HG03025 (cell line): ENCODE measurements around the gene IL4R.

ENCODE experiments used
- ATAC-seq: cut with Tn5 transposase; IDR thresholded peaks from one replicate; pipeline ENCODE4 v1.9.1; 2021; ENCODE audit warnings: mild to moderate bottlenecking, moderate library complexity; ENCODE audit not compliant: unreplicated experiment, low FRiP score

IL4R gene

DNA sequence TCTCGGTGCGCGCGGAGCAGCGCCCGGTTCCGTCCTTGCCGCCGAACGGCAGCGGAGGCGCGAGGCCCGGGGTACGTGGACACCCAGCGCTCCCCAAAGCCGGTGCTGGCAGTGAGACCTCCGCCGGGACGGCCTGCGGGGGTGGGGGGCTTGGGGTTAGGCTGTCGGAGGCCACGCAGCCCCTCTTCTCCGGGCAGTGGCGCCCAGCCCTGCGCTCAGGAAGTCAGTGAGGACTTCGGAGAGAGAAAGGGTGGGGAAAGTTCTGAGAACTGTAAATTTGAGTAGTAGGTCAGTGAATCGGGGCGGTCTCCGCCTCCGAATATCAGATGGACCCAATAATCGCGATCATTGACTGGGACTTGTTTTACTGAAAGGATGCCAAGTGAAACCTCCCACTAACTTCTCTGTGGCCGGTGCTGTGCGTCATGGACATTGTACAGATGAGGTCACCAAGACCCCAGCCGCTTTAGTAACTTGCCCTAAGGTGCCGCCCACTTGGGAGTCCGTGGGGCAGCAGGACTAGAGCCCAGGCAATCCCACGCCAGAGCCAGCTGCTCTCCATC is 468 bp downstream of the IL4R start:
- ATAC-seq = no peak

GRCh38 chr16:27314986-27315332 is 1.2 kb downstream of the IL4R start:
- ATAC-seq = no peak

- no peak for ATAC-seq
Observed at GRCh38 chr16:27315333-27316037, 1.7 kb downstream of the IL4R start.

DNA sequence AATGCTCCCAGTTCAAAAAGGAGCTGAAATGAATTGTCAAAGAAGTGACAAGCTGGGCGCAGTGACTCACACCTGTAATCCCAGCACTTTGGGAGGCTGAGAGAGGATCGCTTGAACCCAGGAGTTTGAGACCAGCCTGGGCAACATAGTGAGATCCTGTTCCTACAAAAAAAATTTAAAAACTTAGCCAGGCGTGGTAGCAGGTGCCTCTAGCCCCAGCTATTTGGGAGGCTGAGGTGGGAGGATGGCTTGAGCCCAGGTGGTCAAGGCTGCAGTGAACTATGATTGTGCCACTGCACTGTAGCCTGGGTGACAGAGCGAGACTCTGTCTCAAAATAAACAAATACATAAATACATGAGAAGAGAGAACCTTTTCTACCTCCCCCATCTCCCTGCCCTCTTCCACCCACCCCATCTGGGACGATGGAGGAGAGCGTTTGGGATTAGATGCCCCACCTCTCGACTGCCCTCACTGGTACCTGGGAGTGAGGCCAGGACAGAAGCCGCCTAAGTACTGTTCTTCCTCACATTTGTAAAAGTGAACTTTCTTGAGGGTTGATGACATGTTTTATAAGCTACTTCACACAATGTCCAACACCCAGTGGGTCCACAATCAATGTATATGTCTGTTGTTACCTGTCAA is 2.4 kb downstream of the IL4R start:
- no peak for ATAC-seq

DNA sequence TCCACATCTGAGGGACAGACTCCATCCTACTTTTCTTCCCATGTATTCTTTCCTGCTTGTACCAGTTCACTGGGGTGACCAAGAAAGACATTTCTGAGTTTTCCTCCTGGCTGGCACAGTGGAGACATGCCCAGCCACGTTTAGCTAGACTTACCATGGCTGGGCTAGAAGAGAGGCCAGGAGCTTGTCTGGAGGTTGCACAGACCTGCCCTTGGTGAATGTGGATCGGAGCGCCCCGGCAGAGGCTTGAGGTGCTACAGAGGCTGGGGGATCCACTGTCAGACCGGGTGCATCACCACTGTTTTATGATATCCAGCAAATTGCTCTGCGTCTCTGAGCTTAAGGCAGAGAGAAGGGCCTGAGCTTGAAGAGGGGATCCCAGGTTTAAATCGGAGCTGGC is 3.5 kb downstream of the IL4R start:
- no peak for ATAC-seq

- ATAC-seq = no peak
Observed at GRCh38 chr16:27317738-27318391, 4.1 kb downstream of the IL4R start.

DNA sequence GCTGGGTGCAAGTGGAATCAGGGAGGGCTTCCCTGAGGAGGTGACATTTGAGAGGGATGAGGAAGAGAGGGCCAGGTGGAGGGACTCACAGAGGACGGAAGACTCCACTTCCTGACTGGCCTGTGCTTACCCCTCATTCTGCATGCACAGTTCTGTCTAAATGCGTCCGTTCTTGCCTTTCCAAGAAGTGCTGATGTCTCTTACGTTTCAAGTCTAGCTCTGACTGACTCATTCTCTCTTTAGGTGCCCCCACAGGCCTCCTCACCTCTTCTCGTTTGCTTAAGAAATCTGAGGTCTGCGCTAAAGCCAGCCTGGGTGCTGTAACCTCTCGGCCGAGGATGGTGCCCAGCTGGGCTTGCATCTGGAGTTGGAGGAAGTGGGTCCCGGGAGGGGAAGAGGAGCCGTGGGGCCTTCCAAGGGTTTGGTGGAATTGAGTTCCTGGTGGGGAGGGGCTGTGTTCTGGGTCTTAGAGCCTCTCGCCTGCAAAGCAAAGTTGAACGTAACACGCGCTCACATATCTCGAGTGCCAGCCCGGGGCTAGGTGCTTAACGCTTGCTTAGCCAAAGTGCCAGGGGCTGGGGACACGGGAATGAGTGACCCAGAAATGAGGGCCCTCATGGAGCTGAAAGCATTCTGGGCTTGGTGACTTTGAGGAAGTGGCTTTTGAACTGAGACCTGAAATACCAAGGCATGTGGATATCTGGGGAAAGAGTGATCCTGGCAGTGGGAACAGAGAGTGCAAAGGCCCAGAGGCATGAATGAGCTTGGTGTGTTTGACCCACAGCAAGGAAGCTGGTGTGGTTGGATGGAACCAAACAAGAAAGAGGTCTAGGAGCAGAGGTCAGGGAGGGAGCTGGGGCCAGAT is 4.8 kb downstream of the IL4R start:
- no peak for ATAC-seq

GRCh38 chr16:27319257-27319965 is 5.6 kb downstream of the IL4R start:
- no peak for ATAC-seq

DNA sequence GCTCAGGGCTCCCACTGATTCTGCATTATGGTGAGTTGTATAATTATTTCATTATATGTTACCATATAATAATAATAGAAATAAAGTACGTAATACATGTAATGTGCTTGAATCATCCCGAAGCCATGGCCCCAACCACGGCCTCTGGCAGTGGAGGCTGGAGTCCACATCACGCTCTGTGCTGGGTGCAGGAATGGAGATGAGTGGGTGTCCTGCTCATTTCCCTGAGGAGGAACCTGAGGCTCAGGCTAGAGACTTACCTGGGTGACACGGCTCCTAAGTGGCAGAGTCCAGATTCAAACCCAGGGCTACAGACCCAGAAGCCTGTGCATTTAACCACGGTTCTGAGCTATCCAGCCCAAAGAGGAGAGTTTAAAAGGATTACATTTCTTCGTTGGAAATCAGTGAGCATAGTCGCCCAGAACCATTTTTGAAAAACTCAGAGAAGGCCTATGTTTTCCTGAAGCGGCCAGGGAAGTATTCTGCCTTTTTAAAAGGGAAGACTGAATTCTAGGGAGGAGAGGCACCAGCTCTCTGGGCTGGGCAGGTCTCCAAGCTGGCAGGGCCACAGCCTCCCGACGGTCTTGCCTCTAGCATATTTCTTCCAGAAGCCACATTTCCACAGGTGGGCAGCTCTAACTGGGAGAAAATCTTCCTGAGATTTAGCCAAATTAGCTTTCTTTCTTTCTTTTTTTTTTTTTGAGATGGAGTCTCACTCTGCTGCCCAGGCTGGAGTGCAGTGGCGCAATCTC is 6.7 kb downstream of the IL4R start:
- ATAC-seq = no peak

DNA sequence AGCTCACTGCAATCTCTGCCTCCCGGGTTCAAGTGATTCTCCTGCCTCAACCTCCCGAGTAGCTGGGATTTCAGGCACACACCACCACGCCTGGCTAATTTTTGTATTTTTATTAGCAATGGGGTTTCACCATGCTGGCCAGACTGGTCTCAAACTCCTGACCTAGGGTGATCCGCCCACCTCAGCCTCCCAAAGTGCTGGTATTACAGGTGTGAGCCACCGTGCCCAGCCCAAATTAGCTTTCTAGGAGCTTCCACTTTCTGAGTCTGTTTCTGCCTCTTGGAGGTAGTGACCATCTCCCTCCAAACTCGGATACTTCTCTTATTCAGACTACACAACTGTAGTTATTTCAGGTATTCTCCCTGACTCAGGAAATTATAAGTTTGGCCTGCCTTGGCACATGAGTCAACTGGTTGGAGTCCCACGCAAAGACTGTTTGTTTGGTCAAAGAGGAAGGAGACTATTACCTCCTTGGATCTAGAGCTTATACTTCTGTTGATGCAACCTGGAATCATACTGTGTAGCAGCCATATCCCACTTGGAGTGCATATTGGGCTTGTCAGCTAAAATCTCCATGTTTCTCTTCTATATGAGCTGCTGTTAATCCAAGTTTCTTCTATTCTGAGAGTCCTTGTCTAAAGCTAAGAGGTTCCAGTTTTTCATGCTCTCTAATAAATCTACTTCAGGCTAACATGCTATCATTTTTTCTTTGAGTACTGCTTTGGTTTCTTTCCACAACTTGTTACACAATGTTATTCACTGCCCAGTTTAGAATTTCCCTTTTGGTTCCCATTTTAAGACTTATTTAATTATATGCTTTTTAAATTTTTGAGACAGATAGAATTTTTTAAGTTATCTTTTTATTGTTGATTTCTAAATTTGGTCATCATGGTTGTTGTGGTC is 7.5 kb downstream of the IL4R start:
- ATAC-seq = no peak

DNA sequence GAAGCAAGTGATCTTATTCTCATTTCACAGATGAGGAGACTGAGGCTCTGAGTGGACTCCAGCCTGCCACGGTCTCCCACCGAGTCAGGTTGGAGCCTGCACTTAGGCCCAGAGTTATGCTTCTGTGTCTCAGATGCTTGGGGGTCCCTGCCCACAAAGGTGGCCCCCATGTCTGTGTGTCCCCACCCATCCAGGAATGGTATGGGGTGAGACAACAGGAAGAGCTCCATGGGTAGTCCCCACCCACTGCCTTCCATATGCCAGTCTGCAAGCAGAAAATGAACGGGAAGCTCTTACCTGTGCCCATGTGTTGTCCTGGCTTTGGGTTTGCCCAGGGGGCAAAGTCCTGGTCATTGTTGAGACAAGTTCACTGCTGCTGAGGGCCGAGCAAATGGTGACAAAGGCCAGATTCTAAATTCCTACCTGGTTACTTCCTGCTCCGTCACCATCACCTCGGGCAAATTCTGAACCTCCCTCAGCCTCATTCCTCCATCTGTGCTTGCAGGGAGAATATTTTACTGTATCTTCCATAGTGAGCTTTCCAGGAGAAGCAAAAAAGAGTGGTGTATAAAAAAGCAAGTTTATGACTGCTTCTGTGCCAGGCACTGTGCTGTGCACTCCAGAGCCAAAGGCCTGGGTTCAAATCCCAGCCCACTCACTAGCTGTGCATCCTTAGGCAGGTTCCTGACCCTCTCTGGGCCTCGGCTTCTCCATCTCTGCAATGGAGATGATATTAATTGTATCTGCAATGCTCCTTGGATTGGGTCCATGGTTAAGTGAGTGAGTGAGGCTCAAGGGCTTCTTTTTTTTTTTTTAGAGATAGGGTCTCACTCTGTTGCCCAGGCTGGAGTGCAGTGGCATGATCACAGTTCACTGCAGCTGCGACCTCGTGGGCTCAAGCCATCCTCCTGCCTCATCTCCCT is 9.3 kb downstream of the IL4R start:
- ATAC-seq = no peak

GRCh38 chr16:27323781-27324561 is 10.2 kb downstream of the IL4R start:
- no peak for ATAC-seq

DNA sequence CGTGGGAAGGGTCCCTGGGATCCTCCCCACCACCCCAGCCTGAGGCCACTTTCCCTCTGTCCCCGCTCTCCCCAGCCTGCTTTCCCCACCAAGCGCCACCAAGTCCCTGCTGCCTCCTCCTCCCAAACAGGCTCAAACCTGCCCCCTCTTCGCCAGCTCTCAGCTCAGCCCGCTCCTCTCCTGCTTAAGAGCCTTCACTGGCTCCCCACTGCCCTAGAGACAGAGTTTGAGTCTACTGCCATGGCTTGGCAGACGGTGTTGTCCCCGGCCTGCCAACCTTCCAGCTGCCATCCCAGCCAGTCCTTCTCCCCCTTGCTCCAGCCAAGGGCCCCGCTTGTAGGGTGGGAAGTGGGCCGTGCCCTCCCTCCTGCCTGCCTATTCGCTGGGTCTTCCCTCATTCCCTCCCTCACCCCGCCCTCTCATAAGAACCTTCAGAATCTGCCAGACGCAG is 11.1 kb downstream of the IL4R start:
- no peak for ATAC-seq

GRCh38 chr16:27325736-27326135 is 12.0 kb downstream of the IL4R start:
- no peak for ATAC-seq

DNA sequence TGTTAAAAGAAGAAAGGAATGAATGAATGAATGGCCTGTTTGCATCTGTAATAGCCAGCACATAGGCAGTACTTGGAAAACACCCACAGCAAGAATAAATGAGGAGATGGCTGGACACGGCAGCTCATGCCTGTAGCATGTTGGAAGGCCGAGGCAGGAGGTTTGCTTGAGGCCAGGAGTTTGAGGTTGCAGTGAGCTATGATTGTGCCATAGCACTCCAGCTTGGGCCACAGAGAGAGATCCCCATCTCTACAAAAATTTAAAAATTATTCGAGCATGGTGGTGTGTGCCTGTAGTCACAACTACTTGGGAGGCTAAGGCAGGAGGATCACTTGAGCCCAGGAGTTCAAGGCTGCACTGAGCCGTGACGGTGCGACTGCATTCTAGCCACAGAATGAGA is 12.5 kb downstream of the IL4R start:
- no peak for ATAC-seq

DNA sequence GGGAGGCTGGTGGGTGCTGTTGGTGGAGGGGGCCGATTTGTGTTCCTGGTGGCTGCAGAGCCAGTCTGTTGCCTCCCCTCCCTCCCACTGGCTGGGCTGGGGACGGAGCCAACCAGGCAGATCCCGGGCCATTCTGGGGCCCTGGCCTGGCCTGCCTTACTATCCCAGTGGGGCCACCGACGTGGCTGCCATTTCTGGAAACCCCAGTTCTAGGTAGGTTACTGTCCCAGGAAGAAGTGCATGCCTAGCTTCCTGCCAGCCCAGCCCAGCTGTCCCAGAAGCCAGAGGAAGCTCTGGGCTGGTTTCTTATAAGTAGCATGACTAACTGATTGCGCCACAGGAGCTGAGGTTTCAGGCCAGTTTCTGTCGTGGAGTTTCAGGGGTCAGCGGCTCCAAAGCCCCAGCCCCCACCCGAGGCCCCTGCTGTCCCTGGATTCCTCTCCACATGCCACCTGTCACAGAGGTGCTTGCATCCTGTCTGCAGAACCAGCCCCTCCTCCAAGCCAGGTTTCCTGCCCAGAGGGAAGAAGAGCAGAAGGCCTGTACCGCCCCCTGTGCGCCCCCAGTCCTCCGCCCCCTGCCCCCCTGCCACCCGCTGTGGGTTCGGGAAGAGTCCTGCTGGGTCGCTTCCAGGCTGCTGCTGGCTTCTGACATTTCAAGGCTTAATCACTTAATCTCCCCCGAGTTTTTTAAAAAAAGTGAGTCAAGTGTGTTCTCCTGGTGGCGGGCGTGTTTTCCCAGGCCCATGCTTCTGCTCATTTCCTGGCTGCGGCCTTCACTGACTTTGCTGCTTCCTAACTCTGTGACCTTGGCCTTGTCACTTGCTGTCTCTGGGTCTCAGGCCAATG is 13.2 kb downstream of the IL4R start:
- ATAC-seq = no peak
